Spinal cord (tissue), 10 donors: ENCODE data around the gene VEGFC. TPM values are rescaled to one million over a fixed set of nuclear protein-coding genes. Genes with fewer than 3 reads are reported as not detected.

Experiments
- DNase-seq, 6 donors: peaks; one replicate each; pipeline versions ENCODE4 v3.0.0 to v3.0.0-alpha.2; 2013 to 2015; ENCODE audit warnings: low spot score in 6 of 6, low read depth in 4 of 6
- H3K27ac ChIP-seq: one replicate; pipeline ENCODE4 v1.5.1; 2013; ENCODE audit warnings: low read depth, low read length, control low read depth
- H3K27me3 ChIP-seq: one replicate; pipeline ENCODE4 v1.6.1; 2013; ENCODE audit warnings: low read length; ENCODE audit not compliant: control insufficient read depth, insufficient read depth
- H3K36me3 ChIP-seq: one replicate; pipeline ENCODE4 v1.6.1; 2013; ENCODE audit warnings: low read length; ENCODE audit not compliant: control insufficient read depth, insufficient read depth
- H3K4me1 ChIP-seq: one replicate; pipeline ENCODE4 v1.6.1; 2013; ENCODE audit warnings: low read length; ENCODE audit not compliant: control insufficient read depth, insufficient read depth
- H3K4me3 ChIP-seq: one replicate; pipeline ENCODE4 v1.5.1; 2013; ENCODE audit warnings: low read depth, low read length, control low read depth
- H3K9me3 ChIP-seq: one replicate; pipeline ENCODE4 v1.6.1; 2013; ENCODE audit warnings: low read length; ENCODE audit not compliant: control insufficient read depth, insufficient read depth
- WGBS: methylation state at CpG from one replicate; pipeline ENCODE4 v1.1.5; 2013; ENCODE audit warnings: missing lambda C conversion rate; ENCODE audit not compliant: insufficient coverage; 5-methylcytosine and 5-hydroxymethylcytosine counted together
- polyA plus RNA-seq, 2 donors: library from polyadenylated mRNA; unstranded; fragments of 120-200 nt; gene quantifications; one replicate each; pipeline ENCODE4 v1.2.1, GENCODE V29; 2013; ENCODE audit not compliant: insufficient read length in 2 of 2
- total RNA-seq, 2 donors: library from RNA; depleted of rRNA in 1 of 2; stranded (reverse); fragments of 120-200 nt in 1 of 2; fragments of >200 nt in 1 of 2; gene quantifications; one replicate each; pipeline versions ENCODE4 v1.2.3 to v1.2.4, GENCODE V29; 2013 to 2014
- donor health status: healthy.

Gene VEGFC
- total and polyA plus RNA-seq, 4 donors: 3.6 to 7.1 (median 4.8) TPM

- Histone ChIP-seq H3K4me3 (no peak overlapping the region), H3K27ac (no peak overlapping the region), H3K4me1 (no peaks in the 10 kb centered on the region), H3K27me3 (no peaks in the 10 kb centered on the region), H3K9me3 (no peaks in the 10 kb centered on the region), H3K36me3 (no peaks in the 10 kb centered on the region)
- WGBS: no CpG with 5 or more reads among the region's 2 CpGs
- no peak for DNase-seq
Measured at GRCh38 chr4:176800891-176801534, 8.3 kb upstream of the VEGFC start.

GRCh38 chr4:176799653-176800052, 6.9 kb upstream of the VEGFC start:
- H3K4me3 ChIP-seq: no peak overlapping the region
- no peaks in the 10 kb centered on the region for H3K36me3 ChIP-seq
- WGBS: no CpG with 5 or more reads among the region's 2 CpGs
- H3K27me3 ChIP-seq: no peaks in the 10 kb centered on the region
- no peak for DNase-seq
- H3K9me3 ChIP-seq: no peaks in the 10 kb centered on the region
- no peaks in the 10 kb centered on the region for H3K4me1 ChIP-seq
- H3K27ac ChIP-seq: no peak overlapping the region

- DNase-seq: no peak
- WGBS: 80% methylated on average over 1 of the region's 1 CpG
- Histone ChIP-seq H3K27me3 (no peaks in the 10 kb centered on the region), H3K36me3 (no peaks in the 10 kb centered on the region), H3K4me3 (no peak overlapping the region), H3K9me3 (no peaks in the 10 kb centered on the region), H3K27ac (no peak overlapping the region), H3K4me1 (no peaks in the 10 kb centered on the region)
Measured at GRCh38 chr4:176798540-176798939, 5.8 kb upstream of the VEGFC start.

- DNase-seq: no peak
- no peaks in the 10 kb centered on the region for H3K36me3 ChIP-seq
- H3K27me3 ChIP-seq: peaks cover 5% of the 10 kb centered on the region
- peaks cover 8% of the 10 kb centered on the region for H3K4me1 ChIP-seq
- H3K4me3 ChIP-seq: no peak overlapping the region
- H3K9me3 ChIP-seq: no peaks in the 10 kb centered on the region
- WGBS: no CpG with 5 or more reads among the region's 1 CpG
- no peak overlapping the region for H3K27ac ChIP-seq
Measured at GRCh38 chr4:176795441-176795840, 2.7 kb upstream of the VEGFC start.

- no peak for DNase-seq
- Histone ChIP-seq H3K4me1 (peaks cover 8% of the 10 kb centered on the region), H3K4me3 (no peak overlapping the region), H3K27me3 (peaks cover 5% of the 10 kb centered on the region), H3K9me3 (no peaks in the 10 kb centered on the region), H3K36me3 (no peaks in the 10 kb centered on the region), H3K27ac (no peak overlapping the region)
- WGBS: no CpG with 5 or more reads among the region's 1 CpG
Measured at GRCh38 chr4:176794651-176795050, 1.9 kb upstream of the VEGFC start.

- Histone ChIP-seq H3K4me1 (peaks cover 8% of the 10 kb centered on the region), H3K9me3 (no peaks in the 10 kb centered on the region), H3K27me3 (peaks cover 5% of the 10 kb centered on the region), H3K4me3 (no peak overlapping the region), H3K36me3 (no peaks in the 10 kb centered on the region), H3K27ac (no peak overlapping the region)
- no peak for DNase-seq
- WGBS: no CpG with 5 or more reads among the region's 4 CpGs
Measured at GRCh38 chr4:176794151-176794550, 1.4 kb upstream of the VEGFC start.

- 5% methylated on average over 10 of the region's 24 CpGs for WGBS
- H3K4me3 ChIP-seq: peak overlapping the region; percentile 26
- H3K27ac ChIP-seq: no peak overlapping the region
- H3K4me1 ChIP-seq: peaks cover 8% of the 10 kb centered on the region
- no peaks in the 10 kb centered on the region for H3K36me3 ChIP-seq
- DNase-seq: no peak
- H3K9me3 ChIP-seq: no peaks in the 10 kb centered on the region
- peaks cover 5% of the 10 kb centered on the region for H3K27me3 ChIP-seq
Measured at GRCh38 chr4:176793060-176793605, 411 bp upstream of the VEGFC start.

- Histone ChIP-seq H3K36me3 (no peaks in the 10 kb centered on the region), H3K27me3 (peaks cover 5% of the 10 kb centered on the region), H3K9me3 (no peaks in the 10 kb centered on the region), H3K27ac (no peak overlapping the region), H3K4me3 (peak overlapping the region; percentile 62), H3K4me1 (peaks cover 8% of the 10 kb centered on the region)
- WGBS: 2% methylated on average over 45 of the region's 45 CpGs
- DNase-seq: peak in 4 of 6 donors; percentile 13 to 57 (median 38)
Measured at GRCh38 chr4:176791591-176792325, 964 bp downstream of the VEGFC start.

- H3K27ac ChIP-seq: no peak overlapping the region
- 89% methylated on average over 2 of the region's 4 CpGs for WGBS
- no peak overlapping the region for H3K4me3 ChIP-seq
- H3K27me3 ChIP-seq: peaks cover 5% of the 10 kb centered on the region
- H3K9me3 ChIP-seq: no peaks in the 10 kb centered on the region
- no peaks in the 10 kb centered on the region for H3K36me3 ChIP-seq
- H3K4me1 ChIP-seq: peaks cover 8% of the 10 kb centered on the region
- DNase-seq: no peak
Measured at GRCh38 chr4:176790398-176790797, 2.3 kb downstream of the VEGFC start.

GRCh38 chr4:176789955-176790354, 2.8 kb downstream of the VEGFC start:
- DNase-seq: peak in 3 of 6 donors; percentile 6 to 80 (median 64)
- Histone ChIP-seq H3K9me3 (no peaks in the 10 kb centered on the region), H3K36me3 (no peaks in the 10 kb centered on the region), H3K4me1 (peaks cover 8% of the 10 kb centered on the region), H3K4me3 (no peak overlapping the region), H3K27ac (no peak overlapping the region), H3K27me3 (peaks cover 5% of the 10 kb centered on the region)
- WGBS: no CpG with 5 or more reads among the region's 1 CpG
